SK-N-SH (cell line): ENCODE results near the gene DUT. TPM values are rescaled to one million over a fixed set of nuclear protein-coding genes. Genes with fewer than 3 reads are reported as not detected.

Experiments used
- CTCF ChIA-PET: fragments of 300-600, 350-600 bp; formaldehyde crosslinking; extraction: SDS; loops from one replicate; lab custom pipeline; 2021; lab: Yijun Ruan, JAX
- POLR2A ChIA-PET: fragments of 350-600 bp; sonication (Branson Sonifier 250); formaldehyde crosslinking; extraction: SDS; loops from one replicate; lab custom pipeline; 2020; ENCODE audit warnings: antibody characterized with exemption, inconsistent platforms; lab: Yijun Ruan, JAX
- DNase-seq: peaks from one replicate; pipeline ENCODE4 v3.0.0; 2012
- H2AFZ ChIP-seq: fragments of 200-600 bp; sonication (generic); 2 replicates; pipeline ENCODE4 v1.8.1; 2016; ENCODE audit warnings: antibody characterized with exemption, mild to moderate bottlenecking, low read depth
- H3F3A ChIP-seq: fragments of 200-600 bp; sonication (generic); replicated peaks from 2 replicates; pipeline ENCODE3; 2016; ENCODE audit warnings: antibody characterized with exemption, mild to moderate bottlenecking; ENCODE audit not compliant: insufficient read depth
- H3K27ac ChIP-seq, 2 experiments: fragments of 200-500 bp in 1 of 2; fragments of 200-600 bp in 1 of 2; sonication (Bioruptor generic) in 1 of 2; sonication (generic), shearing (Covaris generic) in 1 of 2; 2 replicates each; pipeline versions ENCODE4 v1.5.1 to v1.6.1; 2014 to 2016; ENCODE audit warnings: low read depth in 2 of 2, inconsistent platforms in 1 of 2, low read length in 1 of 2, mild to moderate bottlenecking in 1 of 2, mixed read lengths in 1 of 2
- H3K27me3 ChIP-seq: fragments of 200-600 bp; sonication (generic), shearing (Covaris generic); 2 replicates; pipeline ENCODE4 v1.6.1; 2016; ENCODE audit warnings: mixed run types; ENCODE audit not compliant: insufficient read depth
- H3K36me3 ChIP-seq, 2 experiments: fragments of 200-500 bp in 1 of 2; fragments of 200-600 bp in 1 of 2; sonication (Bioruptor generic) in 1 of 2; sonication (generic) in 1 of 2; replicated peaks in 1 of 2; 2 replicates each; pipeline versions ENCODE3 to v1.5.1; 2014 to 2016; ENCODE audit warnings: low read length in 1 of 2, mild to moderate bottlenecking in 1 of 2; ENCODE audit not compliant: insufficient read depth in 2 of 2, control insufficient read depth in 1 of 2
- H3K4me1 ChIP-seq, 2 experiments: fragments of 200-500 bp in 1 of 2; fragments of 200-600 bp in 1 of 2; sonication (Bioruptor generic) in 1 of 2; sonication (generic), shearing (Covaris generic) in 1 of 2; 2 replicates each; pipeline versions ENCODE4 v1.5.1 to v1.6.1; 2014 to 2016; ENCODE audit warnings: low read depth in 1 of 2, low read length in 1 of 2, mixed run types in 1 of 2; ENCODE audit not compliant: insufficient read depth in 2 of 2, control insufficient read depth in 1 of 2
- H3K4me2 ChIP-seq: fragments of 200-600 bp; sonication (generic), shearing (Covaris generic); 2 replicates; pipeline ENCODE4 v1.6.1; 2017; ENCODE audit warnings: mixed run types
- H3K4me3 ChIP-seq, 2 experiments: fragments of 200-500 bp in 1 of 2; fragments of 200-600 bp in 1 of 2; sonication (Bioruptor generic) in 1 of 2; sonication (generic), shearing (Covaris generic) in 1 of 2; 2 replicates each; pipeline versions ENCODE4 v1.5.1 to v1.8.1; 2014 to 2016; ENCODE audit warnings: low read depth in 2 of 2, inconsistent platforms in 1 of 2, low read length in 1 of 2, mild to moderate bottlenecking in 1 of 2, mixed read lengths in 1 of 2, moderate library complexity in 1 of 2
- H3K79me2 ChIP-seq: fragments of 200-600 bp; sonication (generic); 2 replicates; pipeline ENCODE4 v1.8.1; 2017; ENCODE audit warnings: mild to moderate bottlenecking; ENCODE audit not compliant: insufficient read depth
- H3K9ac ChIP-seq: fragments of 200-600 bp; sonication (generic); 2 replicates; pipeline ENCODE4 v1.6.1; 2017; ENCODE audit warnings: mixed run types
- H3K9me2 ChIP-seq: fragments of 200-600 bp; sonication (generic); 2 replicates; pipeline ENCODE4 v1.6.1; 2017; ENCODE audit warnings: mixed run types
- H3K9me3 ChIP-seq: fragments of 200-600 bp; sonication (generic); 2 replicates; pipeline ENCODE4 v1.6.1; 2017; ENCODE audit warnings: mixed run types, mild to moderate bottlenecking, moderate library complexity
- H4K20me1 ChIP-seq: fragments of 200-600 bp; sonication (generic); 2 replicates; pipeline ENCODE4 v1.6.1; 2017; ENCODE audit warnings: mild to moderate bottlenecking, mixed run types; ENCODE audit not compliant: insufficient read depth
- EP300 ChIP-seq, 2 experiments: IDR thresholded peaks; 2 replicates each; pipeline versions ENCODE4 v1.4.0 to v1.6.1; 2012; ENCODE audit warnings: borderline replicate concordance in 1 of 2, low read depth in 1 of 2, low read length in 1 of 2
- EZH2phosphoT487 ChIP-seq: fragments of 200-600 bp; sonication (generic); IDR thresholded peaks from 2 replicates; pipeline ENCODE4 v1.6.1; 2017; ENCODE audit warnings: low read depth, mixed run types, mild to moderate bottlenecking, antibody characterized with exemption, moderate library complexity, borderline replicate concordance
- FOXM1 ChIP-seq: IDR thresholded peaks from 2 replicates; pipeline ENCODE4 v1.4.0; 2012; ENCODE audit warnings: low read depth, mild to moderate bottlenecking
- GABPA ChIP-seq: IDR thresholded peaks from 2 replicates; pipeline ENCODE4 v1.4.0; 2012; ENCODE audit warnings: low read depth, mild to moderate bottlenecking
- GATA2 ChIP-seq: sonication (generic); formaldehyde crosslinking; IDR thresholded peaks from 2 replicates; pipeline ENCODE4 v1.5.0; 2020; ENCODE audit warnings: mild to moderate bottlenecking, missing genetic modification reagents
- JUND ChIP-seq: IDR thresholded peaks from 2 replicates; pipeline ENCODE4 v1.4.0; 2012
- NFIC ChIP-seq: IDR thresholded peaks from 2 replicates; pipeline ENCODE4 v1.4.0; 2012; ENCODE audit warnings: borderline replicate concordance
- NRF1 ChIP-seq: IDR thresholded peaks from 2 replicates; pipeline ENCODE4 v1.6.1; 2012; ENCODE audit warnings: low read depth, mild to moderate bottlenecking, low read length
- RAD21 ChIP-seq: IDR thresholded peaks from 2 replicates; pipeline ENCODE4 v1.6.1; 2012; ENCODE audit warnings: mild to moderate bottlenecking, low read length
- RXRA ChIP-seq: IDR thresholded peaks from 2 replicates; pipeline ENCODE4 v1.4.0; 2012; ENCODE audit warnings: low read depth, mild to moderate bottlenecking, borderline replicate concordance
- SIN3A ChIP-seq: IDR thresholded peaks from 2 replicates; pipeline ENCODE4 v1.6.1; 2012; ENCODE audit warnings: low read depth, mild to moderate bottlenecking, low read length, moderate library complexity, borderline replicate concordance
- SMC3 ChIP-seq: IDR thresholded peaks from 2 replicates; pipeline ENCODE4 v1.6.1; 2012; ENCODE audit warnings: low read depth, low read length, improper control_type of control experiment
- TAF1 ChIP-seq: IDR thresholded peaks from 2 replicates; pipeline ENCODE4 v1.6.1; 2012; ENCODE audit warnings: low read depth, mild to moderate bottlenecking, low read length, moderate library complexity, borderline replicate concordance
- USF1 ChIP-seq: IDR thresholded peaks from 2 replicates; pipeline ENCODE4 v1.4.0; 2012; ENCODE audit warnings: low read depth, borderline replicate concordance
- USF2 ChIP-seq: fragments of 150-350 bp; IDR thresholded peaks from 2 replicates; pipeline ENCODE4 v1.6.1; 2017; ENCODE audit warnings: antibody characterized with exemption, low read length, low read depth, borderline replicate concordance
- YY1 ChIP-seq: IDR thresholded peaks from 2 replicates; pipeline ENCODE4 v1.4.0; 2012; ENCODE audit warnings: low read depth, mild to moderate bottlenecking
- ZBTB33 ChIP-seq: IDR thresholded peaks from 2 replicates; pipeline ENCODE4 v1.4.0; 2012; ENCODE audit warnings: low read depth, borderline replicate concordance
- WGBS: methylation state at CpG from one replicate; pipeline ENCODE4 v1.1.6; 2017; ENCODE audit warnings: low lambda C conversion rate; 5-methylcytosine and 5-hydroxymethylcytosine counted together
- polyA plus RNA-seq, 3 experiments: library from polyadenylated mRNA; depleted of rRNA; stranded (reverse); fragments of >200 nt; gene quantifications; 2 replicates each; pipeline ENCODE4 v1.2.3, GENCODE V29; 2012
- TF ChIP-seq, protein P1 (sequence below): IDR thresholded peaks from 2 replicates; pipeline ENCODE4 v1.4.0; 2012; ENCODE audit warnings: low read depth

DUT gene
- polyA plus RNA-seq, 1 of the 3 experiments (the other 2 are of a cell fraction): 79.3 TPM

- Histone ChIP-seq H4K20me1 (no peaks in the 10 kb centered on the region), H3K27me3 (no peaks in the 10 kb centered on the region), H3F3A (peaks cover 14% of the 10 kb centered on the region), H3K9me3 (no peaks in the 10 kb centered on the region), H3K4me1 (peaks cover 0 to 10% of the 10 kb centered on the region in 2 experiments; a peak in 1 of 4 replicates), H3K9me2 (no peaks in the 10 kb centered on the region), H3K4me3 (no peak overlapping the region), H3K79me2 (no peaks in the 10 kb centered on the region), H2AFZ (no peak overlapping the region), H3K36me3 (no peaks in the 10 kb centered on the region), H3K4me2 (no peak overlapping the region), H3K27ac (no peak overlapping the region), H3K9ac (no peak overlapping the region)
- ChIA-PET POLR2A (no interaction called here), CTCF (interaction anchor here (0.6 to 0.8 kb wide), 2 partner anchors 22 kb away, joined by 3 to 4 read pairs; no protein-coding TSS in a partner anchor)
- DNase-seq: no peak
- TF ChIP-seq, protein P1, sequence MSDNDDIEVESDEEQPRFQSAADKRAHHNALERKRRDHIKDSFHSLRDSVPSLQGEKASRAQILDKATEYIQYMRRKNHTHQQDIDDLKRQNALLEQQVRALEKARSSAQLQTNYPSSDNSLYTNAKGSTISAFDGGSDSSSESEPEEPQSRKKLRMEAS: no peak
- TF ChIP-seq NRF1 (no peak), SIN3A (no peak)
- WGBS: 80% methylated on average over 4 of the region's 4 CpGs
These were observed 49.0 kb downstream of the DUT start for GRCh38 chr15:48380198-48380597.

DNA sequence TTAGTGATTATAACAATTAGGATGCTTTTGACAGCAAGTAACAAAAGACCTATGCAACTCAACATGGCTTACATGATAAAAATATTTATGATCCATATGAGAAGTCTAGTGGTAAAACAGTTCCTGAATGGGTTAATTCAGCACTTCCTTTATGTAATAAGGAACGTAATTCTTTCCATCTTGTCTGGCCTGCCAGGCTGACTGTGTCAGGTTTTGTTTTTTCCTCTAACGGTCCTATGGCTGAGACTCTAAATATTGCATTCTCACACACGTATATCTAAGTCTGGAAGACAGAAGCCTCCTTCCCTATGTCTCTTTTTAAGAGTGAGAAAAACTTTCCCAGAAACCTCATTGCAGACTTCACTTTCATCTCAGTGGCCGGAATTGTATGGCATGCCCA lies 50.6 kb downstream of the DUT start:
- H3K9me2 ChIP-seq: no peaks in the 10 kb centered on the region
- WGBS: 73% methylated on average over 4 of the region's 4 CpGs
- H4K20me1 ChIP-seq: no peaks in the 10 kb centered on the region
- H3K9ac ChIP-seq: no peak overlapping the region
- TF ChIP-seq NRF1 (no peak), TAF1 (no peak), GATA2 (CRISPR knock-in tag) (no peak), USF2 (no peak), FOXM1 (no peak), ZBTB33 (no peak), YY1 (no peak), EZH2phosphoT487 (no peak), JUND (no peak), RXRA (no peak), USF1 (no peak), NFIC (no peak), SMC3 (no peak), GABPA (no peak), RAD21 (no peak), EP300 (IDR thresholded peaks at IDR 0.05; ENCODE audit: borderline replicate concordance in 1 of 2, low read depth in 1 of 2, low read length in 1 of 2) (no peak)
- H3K4me2 ChIP-seq: no peak overlapping the region
- H3K4me3 ChIP-seq: no peak overlapping the region
- no peaks in the 10 kb centered on the region for H3K79me2 ChIP-seq
- H3K27me3 ChIP-seq: no peaks in the 10 kb centered on the region
- POLR2A ChIA-PET: no interaction called here
- H3K36me3 ChIP-seq: no peaks in the 10 kb centered on the region
- CTCF ChIA-PET: no interaction called here
- no peaks in the 10 kb centered on the region for H3K9me3 ChIP-seq
- peaks cover 0 to 10% of the 10 kb centered on the region in 2 experiments; a peak in 1 of 4 replicates for H3K4me1 ChIP-seq
- DNase-seq: no peak
- no peak overlapping the region for H2AFZ ChIP-seq
- H3F3A ChIP-seq: peaks cover 26% of the 10 kb centered on the region
- H3K27ac ChIP-seq: no peak overlapping the region
